ENCODE measurements around the gene WDPCP. TPM values are rescaled to one million over a fixed set of nuclear protein-coding genes. Genes with fewer than 3 reads are reported as not detected.

The WDPCP gene
- total and polyA plus RNA-seq, 2 of the 8 experiments (the other 6 are each of a cell fraction or from before 2014, with no cell fraction given): 9.3 to 25.8 TPM

DNA sequence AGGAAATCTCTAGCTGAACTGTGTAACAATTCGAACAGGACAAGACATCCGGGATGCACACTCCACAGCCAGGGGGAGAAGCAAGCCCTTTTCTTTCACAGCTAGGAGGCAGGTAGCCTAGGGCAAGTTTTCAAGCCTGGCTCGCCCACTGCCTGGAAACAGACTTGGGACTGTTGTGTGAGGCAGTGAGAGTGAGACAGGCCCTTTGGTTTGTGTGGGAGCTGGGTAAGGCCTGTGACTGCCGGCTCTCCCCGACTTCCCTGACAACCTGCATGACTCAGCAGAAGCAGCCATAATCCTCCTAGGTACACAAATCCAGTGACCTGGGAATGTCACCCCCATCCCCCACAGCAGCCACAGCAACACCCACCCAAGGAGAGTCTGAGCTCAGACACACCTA, 179.7 kb downstream of the WDPCP start:
- H3K4me2 ChIP-seq (ENCODE audit: insufficient read depth in 1 of 2, low read depth in 2 of 2, low read length in 2 of 2): no peak overlapping the region
- H2AFZ ChIP-seq (ENCODE audit: low read length): no peak overlapping the region
- no peak overlapping the region for H2BK15ac ChIP-seq (ENCODE audit: low read length)
- H3K27ac ChIP-seq (ENCODE audit: low read depth, low read length): no peak overlapping the region
- CTCF ChIA-PET (ENCODE audit: partially characterized antibody): interaction anchor here (0.5 to 2.4 kb wide), 3 partner anchors 14 to 314 kb away, joined by 3 to 7 read pairs (median 4); no protein-coding TSS in a partner anchor
- H3K23ac ChIP-seq (ENCODE audit: insufficient read length): no peak overlapping the region
- H3K36me3 ChIP-seq (ENCODE audit: control insufficient read depth in 2 of 4, insufficient read depth in 4 of 4, low read length in 3 of 4): peaks cover 0 to 7% (median 2%) of the 10 kb centered on the region in 4 experiments; a peak in 3 of 8 replicates
- WGBS, 2 experiments (ENCODE audit: extremely low coverage in 1 of 2, insufficient coverage in 1 of 2, insufficient read length in 1 of 2, insufficient replicate concordance in 2 of 2, low coverage in 1 of 2, low lambda C conversion rate in 2 of 2, missing lambda C conversion rate in 1 of 2): 88% methylated on average over 5 of the region's 5 CpGs; no CpG with 5 or more reads in 1 of the 2 experiments
- no peak overlapping the region for H4K91ac ChIP-seq (replicated peaks; ENCODE audit: insufficient read length, low read length)
- H2AK5ac ChIP-seq (ENCODE audit: low read depth, low read length): no peak overlapping the region
- H4K5ac ChIP-seq (ENCODE audit: insufficient read length, low read depth, low read length): peak overlapping the region; percentile 80
- peaks cover 0 to 4% of the 10 kb centered on the region in 2 experiments; a peak in 2 of 4 replicates for H3K9me3 ChIP-seq (ENCODE audit: insufficient read depth in 2 of 2, low read depth in 1 of 2, low read length in 1 of 2)
- H2BK12ac ChIP-seq (ENCODE audit: low read depth, low read length): no peak overlapping the region
- H4K8ac ChIP-seq (ENCODE audit: extremely low read depth, insufficient read depth, low read length): no peak overlapping the region
- H3K14ac ChIP-seq (ENCODE audit: insufficient read length): peak overlapping the region; percentile 66
- H3K56ac ChIP-seq (replicated peaks; ENCODE audit: insufficient read length, low read depth, low read length): no peak overlapping the region
- H2BK120ac ChIP-seq (replicated peaks; ENCODE audit: low read depth, low read length): no peak overlapping the region
- no peak for DNase-seq (ENCODE audit: low read depth in 1 of 2, low spot score in 2 of 2)
- TF ChIP-seq MAFK (IDR thresholded peaks at IDR 0.05; ENCODE audit: low read depth, low read length): peak; percentile 6; the same call in 1 of the 2 replicates
- TF ChIP-seq CHD2 (IDR thresholded peaks at IDR 0.05; ENCODE audit: low read length): no peak
- TF ChIP-seq HDAC6 (IDR thresholded peaks at IDR 0.05; ENCODE audit: low read depth, low read length): no peak
- H3K9ac ChIP-seq (replicated peaks in 1 of 4; ENCODE audit: extremely low read depth in 1 of 4, low read depth in 3 of 4, low read length in 3 of 4): no peak overlapping the region
- H3K79me2 ChIP-seq (ENCODE audit: control insufficient read depth in 1 of 2, insufficient read depth in 2 of 2, low read length in 2 of 2): no peaks in the 10 kb centered on the region
- no peaks in the 10 kb centered on the region for H4K20me1 ChIP-seq (replicated peaks in 1 of 2; ENCODE audit: control insufficient read depth in 1 of 2, insufficient read depth in 2 of 2, low read length in 2 of 2)
- H3K18ac ChIP-seq (ENCODE audit: extremely low read depth, low read length): no peak overlapping the region
- H3K4ac ChIP-seq (replicated peaks; ENCODE audit: insufficient read length, low read depth, low read length): no peak overlapping the region
- peaks cover 2% of the 10 kb centered on the region; the same call in 1 of the 2 replicates for H3K23me2 ChIP-seq (ENCODE audit: low read depth, low read length)
- no peak for FAIRE-seq
- H2BK5ac ChIP-seq (ENCODE audit: low read depth, low read length): peak overlapping the region; percentile 61; the same call in 1 of the 2 replicates
- H3K27me3 ChIP-seq (replicated peaks in 1 of 4; ENCODE audit: control insufficient read depth in 3 of 4, extremely low read depth in 1 of 4, insufficient read depth in 3 of 4, low read length in 3 of 4): no peaks in the 10 kb centered on the region
- no peaks in the 10 kb centered on the region for H3K79me1 ChIP-seq (ENCODE audit: low read depth, low read length)
- POLR2A ChIA-PET (ENCODE audit: partially characterized antibody): no interaction called here
- no peak overlapping the region for H2BK20ac ChIP-seq (ENCODE audit: low read length)
- 0 out of 7 replicates have a peak, but pooled peaks cover 0 to 2% (median 0%) of the 10 kb centered on the region in 4 experiments for H3K4me1 ChIP-seq (replicated peaks in 1 of 4; ENCODE audit: control insufficient read depth in 3 of 4, insufficient read depth in 4 of 4, low read length in 3 of 4)
- no peak overlapping the region for H3K4me3 ChIP-seq (ENCODE audit: extremely low read depth in 1 of 4, insufficient read depth in 2 of 4, low read depth in 3 of 4, low read length in 4 of 4)
